GM19025 (cell line): ENCODE data around the gene FRK.
"Not testable (repeated sequence)": the region's sequence is repeated elsewhere in the genome, so short reads cannot be mapped to it uniquely, and the experiment has no call there.

Source experiments
- ATAC-seq: cut with Tn5 transposase; IDR thresholded peaks from one replicate; pipeline ENCODE4 v1.9.1; 2021; ENCODE audit warnings: mild to moderate bottlenecking, low read depth, moderate library complexity; ENCODE audit not compliant: unreplicated experiment

Gene FRK

DNA sequence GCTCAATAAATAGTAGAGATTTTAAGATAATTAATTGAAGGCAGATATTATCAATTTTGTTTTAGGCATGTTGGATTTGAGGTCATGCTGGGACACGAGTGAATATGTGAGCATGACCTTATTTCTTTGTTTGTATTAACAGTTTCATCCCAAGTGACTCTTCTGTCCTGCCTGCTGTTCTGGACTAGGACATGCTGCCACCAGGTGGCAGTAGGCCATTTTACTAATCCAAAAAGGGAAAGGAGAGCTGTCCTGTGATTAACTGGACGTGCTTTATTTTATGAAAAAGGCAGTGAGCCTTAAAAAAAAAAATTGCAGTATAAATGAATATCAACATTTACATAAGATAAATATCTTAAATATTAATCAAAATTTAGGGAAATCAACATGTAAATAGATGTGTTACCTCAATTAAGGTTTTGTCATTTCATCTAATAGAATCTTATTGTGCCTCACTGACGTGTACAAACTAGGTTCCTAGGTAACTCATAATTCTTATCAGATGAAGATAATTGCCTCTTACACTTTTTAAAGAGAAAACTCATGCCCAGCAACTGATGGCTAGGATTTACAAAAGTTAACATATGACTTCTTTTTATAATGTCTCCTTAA lies 49.8 kb downstream of the FRK start:
- ATAC-seq = peak; percentile 30

DNA sequence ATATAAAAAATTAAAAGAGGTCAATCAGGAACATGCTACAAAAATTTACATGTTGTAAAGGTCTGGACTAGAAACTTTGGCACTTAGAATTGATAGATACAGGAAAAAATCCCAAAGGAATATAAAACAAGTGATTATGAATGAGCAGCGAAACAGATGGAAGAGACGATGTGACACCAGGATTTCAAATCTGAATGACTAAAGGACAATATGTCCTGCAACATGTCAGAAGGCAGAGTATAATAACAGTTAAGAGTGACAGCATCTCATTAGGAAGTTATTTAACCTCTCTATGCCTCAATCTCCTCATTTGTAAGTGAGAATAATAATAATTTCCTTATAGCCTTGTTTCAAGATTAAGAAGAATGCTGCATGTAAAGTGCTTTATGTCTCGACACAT lies 50.3 kb downstream of the FRK start:
- no peak for ATAC-seq

DNA sequence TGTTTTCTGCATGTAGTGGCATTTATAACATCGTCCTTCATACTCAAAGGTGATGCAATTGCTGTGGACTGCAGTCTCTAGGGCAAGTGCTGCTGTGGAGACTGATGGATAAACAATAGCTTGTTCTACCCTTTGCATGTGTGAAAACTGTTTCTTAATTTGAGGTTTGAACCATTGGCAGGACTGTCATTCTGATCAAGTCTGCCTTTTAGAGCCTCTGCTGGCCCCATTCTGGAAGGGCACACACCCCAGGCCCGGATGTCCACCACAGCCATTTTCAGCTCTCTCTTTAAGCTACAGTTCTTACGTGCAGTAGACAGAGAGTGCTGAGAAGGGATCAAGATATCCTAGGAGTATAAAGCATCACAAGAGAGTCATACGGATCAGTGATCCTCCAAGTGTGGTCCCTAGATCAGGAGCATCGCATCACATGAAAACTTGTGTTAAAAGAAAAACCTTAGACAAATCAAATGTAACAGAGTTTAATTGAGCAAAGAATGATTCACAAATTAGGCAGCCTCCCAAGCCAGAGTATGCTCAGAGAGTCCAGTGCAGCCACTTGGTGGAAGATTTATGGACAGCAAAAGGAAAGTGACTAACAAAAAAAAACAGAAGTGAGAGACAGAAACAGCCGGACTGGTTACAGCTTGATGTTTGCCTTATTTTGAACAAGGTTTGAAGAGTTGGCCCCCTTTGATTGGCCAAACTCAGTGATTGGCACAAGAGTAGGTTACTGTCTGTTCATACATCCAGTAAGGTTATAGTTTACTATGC lies 52.0 kb downstream of the FRK start:
- peak; percentile 54 for ATAC-seq

DNA sequence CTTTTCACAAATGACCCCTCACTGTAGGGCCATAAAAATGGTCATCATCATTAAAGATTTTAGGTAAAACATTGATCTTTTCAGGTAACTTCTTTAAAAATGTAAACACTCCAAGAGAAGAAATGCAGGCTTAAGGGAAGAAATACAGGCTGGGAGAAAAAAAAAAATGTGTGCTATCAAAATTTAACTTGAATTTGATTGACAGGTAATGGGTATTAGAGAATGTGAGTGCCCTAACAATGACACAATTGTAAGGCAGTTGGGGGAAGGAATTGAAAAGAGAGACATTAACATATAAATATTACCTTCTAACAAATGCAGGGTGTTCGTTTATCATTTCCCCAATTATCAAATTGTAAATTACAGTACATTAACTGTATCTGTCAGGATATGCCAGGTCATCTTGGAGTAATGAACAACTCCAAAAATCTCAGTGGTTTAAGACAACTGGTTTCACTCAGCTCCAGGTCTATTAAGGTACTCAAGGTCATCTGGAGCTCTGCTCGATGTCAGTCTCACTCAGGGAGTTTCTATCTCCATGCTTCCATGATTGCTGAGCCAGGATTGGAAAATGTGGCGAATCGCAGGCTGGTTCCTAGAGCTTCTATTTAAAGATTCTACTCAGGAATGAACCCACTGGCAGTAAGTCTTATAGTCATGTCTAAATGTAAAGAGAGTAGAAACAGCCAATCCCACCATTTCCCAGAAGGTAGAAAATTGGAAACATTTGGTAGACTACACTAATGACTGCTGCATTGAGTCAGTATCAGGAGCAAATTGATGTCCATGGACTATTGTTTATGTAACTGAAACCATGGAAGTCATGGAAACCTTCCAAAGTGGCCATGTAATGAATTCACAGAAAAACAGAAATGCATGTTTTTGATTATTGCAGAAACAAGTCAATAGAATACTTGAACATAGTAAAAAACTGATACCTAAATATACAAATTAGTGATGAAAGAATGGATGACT lies 55.6 kb downstream of the FRK start:
- ATAC-seq = no peak

DNA sequence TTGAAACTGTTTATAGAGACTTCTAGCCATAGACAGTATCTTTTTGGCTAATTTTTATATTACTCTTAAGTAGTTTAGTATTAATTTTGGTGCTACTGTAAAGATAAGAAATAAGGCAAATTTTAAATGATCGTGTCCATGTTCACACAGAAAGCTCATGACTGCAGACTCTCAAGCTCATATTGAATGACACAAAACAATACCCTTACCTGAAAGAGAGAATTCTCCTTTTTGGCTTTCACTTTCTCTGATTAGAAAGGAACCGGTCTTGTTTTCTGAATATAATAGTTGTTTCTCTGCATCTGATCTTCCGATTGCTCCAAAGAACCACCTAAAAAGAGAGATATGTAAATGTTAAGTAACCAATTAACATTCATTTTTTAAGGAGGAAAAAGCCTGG lies 57.0 kb downstream of the FRK start:
- peak; percentile 81 for ATAC-seq

DNA sequence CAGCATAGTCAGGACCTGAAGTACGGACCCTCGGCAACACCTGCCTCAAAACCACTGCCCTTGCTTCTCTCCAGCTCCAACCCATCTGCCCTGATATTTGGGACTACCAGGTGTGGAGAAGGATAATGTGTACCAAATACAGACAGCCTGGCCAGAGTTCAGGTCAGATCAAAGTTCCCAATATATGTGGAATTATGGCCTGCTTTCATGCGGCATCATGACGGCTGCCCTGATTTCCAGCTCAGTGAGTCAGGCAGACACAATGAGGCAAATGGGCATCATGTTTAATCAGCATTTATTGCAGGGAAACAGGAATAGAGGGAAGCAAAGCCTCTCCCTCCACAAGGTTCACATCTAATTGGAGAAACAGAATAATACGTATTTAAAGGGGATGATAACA lies 57.9 kb downstream of the FRK start:
- no peak for ATAC-seq

DNA sequence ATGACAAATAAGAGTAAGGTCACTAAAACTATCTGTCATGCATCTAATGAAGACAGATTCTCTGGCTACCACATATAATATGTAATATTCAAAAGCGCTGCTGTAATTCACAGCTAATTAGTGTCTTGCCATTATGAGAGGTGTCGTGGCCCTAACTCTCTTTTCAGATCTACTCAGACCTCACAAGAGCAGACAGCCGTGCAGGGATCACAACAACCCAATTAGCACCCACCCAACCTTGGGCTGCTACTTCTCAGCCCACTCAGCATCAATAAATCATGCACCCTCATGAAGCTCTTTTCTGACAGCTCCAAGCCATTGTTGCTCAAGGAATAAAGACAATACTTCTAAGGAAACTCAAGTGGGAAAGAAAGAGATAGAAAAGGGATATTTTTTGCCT lies 61.5 kb downstream of the FRK start:
- no peak for ATAC-seq

DNA sequence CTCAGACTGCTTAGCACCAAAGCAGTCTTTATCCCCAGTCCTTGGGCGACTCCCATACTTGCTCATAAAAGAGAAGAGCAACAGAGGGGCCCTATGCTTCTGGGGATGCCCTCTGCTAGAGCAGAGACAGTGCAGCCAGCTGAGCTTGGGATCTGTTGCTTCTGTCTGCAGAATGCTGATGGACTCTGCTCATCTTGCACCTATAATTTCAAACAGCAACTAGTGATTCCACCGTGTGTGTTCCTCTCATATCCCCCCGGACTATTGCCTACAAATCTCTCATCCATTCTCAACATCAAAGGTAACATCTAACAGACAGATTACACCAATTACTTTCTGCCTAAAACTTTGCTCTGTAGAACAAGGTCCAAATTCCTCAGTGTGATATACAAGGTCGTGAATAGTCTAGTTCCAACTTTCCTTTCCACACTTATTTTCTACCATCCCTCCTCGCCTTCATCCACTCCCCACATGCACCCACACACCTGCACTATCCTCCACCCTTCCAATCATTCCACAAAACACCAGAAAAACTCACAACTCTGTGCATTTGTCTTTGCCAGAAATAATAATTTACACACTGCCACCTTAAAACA lies 62.6 kb downstream of the FRK start:
- ATAC-seq = no peak

DNA sequence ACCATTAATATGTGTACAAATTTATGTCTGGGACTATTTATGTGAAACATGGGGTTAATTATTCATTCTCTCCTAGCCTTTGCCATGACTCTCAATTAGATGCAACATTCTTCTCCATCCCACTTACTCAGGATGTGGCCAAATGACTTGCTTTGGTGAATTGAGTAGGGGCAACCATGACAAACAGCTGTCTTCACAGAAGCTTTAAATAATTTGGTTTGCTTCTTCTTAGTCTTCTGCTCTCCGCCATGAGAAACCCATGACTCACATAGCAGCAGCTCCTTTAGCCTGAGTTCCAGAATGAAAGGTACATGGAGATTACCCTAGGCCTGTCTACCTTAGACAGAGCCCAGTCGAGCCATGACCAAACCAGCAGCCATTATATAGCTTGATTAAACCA lies 74.7 kb downstream of the FRK start:
- no peak for ATAC-seq

DNA sequence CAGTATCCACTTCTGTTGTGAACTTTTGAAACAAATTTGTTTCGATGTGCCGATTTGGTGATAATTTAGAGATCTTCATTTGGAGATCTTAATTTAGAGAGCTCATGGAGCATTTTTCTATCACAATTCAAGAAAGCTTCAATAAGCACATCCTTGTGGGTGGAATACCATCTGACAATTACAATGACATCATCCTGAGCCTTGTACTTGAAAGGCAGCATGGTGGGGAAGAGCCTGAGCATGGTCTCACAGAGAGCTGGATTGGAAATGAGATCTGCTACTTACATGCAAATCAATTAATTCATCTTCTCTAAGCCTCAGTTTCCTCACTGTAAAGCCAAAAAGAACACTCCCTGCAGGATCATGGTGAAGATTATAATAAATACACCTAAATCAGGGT lies 75.9 kb downstream of the FRK start:
- no peak for ATAC-seq

DNA sequence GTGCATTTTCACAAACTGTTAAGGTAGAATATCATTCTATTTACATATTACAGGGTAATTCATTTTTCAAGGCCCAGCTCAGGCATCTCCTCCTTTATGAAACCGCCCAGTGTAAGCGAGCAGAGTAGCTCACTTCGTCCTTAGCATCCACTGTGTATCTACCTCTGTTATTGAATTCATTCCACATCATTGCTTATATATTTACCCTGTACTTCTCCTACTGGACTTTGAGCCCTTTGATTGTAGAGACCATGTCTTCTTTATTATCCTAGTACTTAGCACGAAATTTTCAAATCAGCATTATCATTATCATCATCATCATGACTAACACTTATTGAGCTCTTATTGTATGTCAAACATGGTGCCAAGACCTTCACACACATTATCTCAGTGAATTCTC lies 76.7 kb downstream of the FRK start:
- no peak for ATAC-seq

DNA sequence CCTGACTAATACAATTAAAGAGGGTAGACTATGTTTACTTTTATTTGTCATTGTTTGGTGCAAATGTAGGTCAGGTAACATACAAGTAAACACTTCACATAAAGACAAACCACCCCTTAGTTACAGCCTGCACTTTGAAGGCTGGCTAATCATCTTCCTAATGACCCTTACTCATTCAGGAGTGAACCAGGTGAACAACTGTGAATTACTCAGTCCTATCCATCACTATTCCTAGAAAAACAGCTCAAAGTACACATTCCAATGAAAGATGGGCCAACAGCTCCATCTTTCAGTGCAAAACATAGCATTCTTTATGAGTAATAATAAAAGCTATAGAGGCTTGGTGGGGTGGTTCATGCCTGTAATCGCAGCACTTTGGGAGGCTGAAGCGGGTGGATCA lies 78.2 kb downstream of the FRK start:
- ATAC-seq = no peak

DNA sequence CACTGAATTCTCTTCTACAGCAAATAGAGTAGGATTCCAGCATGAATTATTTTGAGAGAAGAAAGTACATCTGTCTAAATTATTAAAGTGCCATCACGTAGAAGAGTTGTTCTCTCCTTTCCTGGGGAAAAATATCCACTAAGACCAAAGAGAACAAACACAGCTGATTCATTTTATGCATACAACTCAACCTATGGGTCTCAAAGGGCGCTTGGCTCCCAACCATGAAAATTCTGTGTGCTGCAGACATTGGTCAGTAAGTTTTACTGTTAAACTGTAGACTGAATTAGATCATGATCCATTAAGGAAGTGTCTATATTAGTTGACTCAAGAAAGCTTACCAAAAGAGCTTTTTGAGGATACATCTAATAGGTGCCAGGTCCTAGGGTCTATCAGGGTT lies 83.5 kb downstream of the FRK start:
- no peak for ATAC-seq

DNA sequence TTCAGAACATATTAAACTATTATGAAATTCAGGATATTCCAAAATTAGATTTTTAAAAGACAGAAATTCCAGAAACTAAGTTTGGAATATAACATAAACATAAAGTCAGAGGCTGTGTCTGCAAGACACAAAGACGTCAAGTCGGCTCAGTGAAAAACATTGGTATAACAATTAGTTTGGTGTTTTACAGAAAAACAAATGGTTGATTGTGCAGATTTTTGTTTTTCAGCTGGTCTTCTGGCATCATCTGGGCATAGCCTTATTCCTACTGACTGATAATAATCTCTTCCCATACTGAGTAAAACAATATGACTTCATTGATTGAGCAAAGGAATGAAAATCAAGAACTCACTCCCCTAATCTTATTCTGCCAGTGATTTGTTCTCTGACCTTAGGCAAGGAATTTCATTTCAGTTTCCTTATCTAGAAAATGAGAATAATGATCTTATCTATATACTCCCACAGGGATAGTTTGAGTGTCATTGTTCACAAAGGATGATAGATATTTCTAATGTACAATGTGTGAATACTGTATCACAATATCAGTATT lies 84.3 kb downstream of the FRK start:
- no peak for ATAC-seq

DNA sequence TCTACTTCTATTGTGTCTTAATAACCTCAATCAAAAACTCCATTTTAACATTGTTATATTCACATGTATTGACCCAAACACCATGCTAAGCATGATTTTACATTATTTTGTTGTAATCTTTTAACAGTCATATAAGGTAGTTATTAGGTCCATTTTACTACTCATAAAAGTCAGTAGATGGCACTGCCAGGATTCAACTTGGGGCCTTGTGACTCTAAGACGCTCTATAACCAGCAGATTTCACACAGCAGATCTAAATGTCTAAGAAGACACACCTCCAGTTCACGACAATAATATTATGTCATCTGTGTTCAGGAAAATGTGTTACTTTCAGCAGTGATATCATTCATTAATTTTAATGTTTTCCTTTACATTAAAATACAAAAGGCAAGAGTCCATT lies 88.0 kb downstream of the FRK start:
- ATAC-seq = no peak

DNA sequence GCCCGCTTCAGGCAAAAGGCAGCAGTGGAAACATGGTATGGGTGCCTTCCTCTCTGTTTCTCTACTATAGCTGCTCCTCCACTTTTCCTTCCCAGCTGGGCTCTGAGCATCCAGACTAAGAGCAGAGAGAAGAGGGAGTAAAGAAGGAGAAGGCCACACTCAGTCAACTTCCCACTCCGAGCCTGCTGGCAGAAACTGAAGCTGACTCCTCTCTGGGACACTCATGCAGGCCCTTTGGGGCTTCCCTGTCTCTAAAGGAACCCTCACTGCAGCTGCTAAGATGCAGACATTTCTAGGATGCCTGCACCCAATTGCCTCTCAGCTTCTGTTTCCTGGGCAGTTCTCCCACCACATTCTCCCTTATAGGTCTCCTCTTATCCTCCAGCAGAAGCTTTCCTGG lies 88.9 kb downstream of the FRK start:
- no peak for ATAC-seq

DNA sequence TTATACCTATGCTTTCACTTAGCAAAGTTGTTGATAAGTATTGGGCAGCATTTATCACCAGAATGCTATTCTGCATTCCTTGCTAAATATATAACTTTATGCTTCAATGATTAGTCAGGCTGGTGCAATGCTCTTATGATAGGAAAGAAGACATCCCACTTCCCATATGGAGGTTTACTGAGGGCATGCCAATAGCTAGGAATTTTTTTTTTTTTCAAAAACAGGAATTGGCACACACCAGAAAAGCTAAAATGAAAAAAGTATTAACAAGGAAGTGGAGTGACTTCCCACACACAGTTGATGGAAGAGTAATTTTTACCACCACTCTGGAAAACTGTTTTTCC lies 90.8 kb downstream of the FRK start:
- no peak for ATAC-seq

DNA sequence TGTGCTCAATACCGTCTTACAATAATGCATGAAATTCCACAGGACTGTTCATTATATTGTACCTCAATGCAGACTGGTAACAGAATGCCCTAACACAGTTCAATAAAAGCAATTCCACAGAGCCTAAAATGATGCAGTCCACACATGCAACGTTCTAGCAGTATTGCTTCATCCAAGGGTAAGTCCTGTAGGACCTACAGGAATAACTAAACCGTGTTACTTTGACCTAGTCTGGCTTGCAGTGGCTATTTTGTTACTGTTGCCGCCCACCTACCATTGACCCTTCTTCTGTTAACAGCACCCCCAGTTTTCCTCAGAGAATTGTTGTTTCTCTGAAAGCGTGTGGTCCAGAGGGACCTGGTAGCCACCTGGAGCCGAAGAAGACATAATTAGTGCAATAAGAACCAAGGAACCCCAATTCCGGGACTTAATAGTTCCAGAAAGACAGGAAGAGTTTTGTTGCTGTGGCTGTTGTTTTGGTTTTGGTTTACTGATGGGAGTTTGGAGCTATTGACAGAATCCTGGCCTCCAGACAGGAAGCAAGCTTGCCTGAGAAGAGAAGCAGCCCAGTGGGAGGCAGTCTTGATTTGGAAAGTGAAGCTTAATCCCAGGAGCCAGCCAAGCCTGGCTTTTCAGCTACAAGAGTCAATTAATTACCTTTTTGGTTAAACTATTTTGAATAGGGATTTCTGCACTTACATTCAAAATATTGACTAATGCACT lies 91.3 kb downstream of the FRK start:
- ATAC-seq = no peak

DNA sequence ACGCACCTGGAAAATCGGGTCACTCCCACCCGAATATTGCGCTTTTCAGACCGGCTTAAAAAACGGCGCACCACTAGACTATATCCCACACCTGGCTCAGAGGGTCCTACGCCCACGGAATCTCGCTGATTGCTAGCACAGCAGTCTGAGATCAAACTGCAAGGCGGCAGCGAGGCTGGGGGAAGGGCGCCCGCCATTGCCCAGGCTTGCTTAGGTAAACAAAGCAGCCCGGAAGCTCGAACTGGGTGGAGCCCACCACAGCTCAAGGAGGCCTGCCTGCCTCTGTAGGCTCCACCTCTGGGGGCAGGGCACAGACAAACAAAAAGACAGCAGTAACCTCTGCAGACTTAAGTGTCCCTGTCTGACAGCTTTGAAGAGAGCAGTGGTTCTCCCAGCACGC lies 100.4 kb downstream of the FRK start:
- not testable (repeated sequence) for ATAC-seq

DNA sequence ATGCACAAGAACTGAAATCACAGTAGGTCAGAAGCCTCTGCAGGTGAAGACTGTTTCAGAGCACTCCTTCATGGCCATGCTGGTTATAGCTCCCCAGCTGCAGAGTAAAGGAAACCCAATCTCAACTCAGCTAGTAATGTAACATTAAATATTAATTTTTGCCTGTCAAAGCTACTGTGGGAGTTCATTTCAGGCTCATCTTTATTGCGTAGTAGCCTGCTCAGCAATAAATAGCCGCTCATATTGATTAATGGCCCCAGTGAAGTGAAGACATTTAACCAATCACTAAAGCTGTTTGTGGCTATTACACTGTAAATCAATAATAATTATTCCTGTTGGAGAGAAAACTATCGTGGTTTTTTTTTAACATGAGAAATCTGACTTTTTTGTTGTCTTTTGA lies 101.7 kb downstream of the FRK start:
- ATAC-seq = no peak
